Spleen (tissue), 11 donors: ENCODE results near the gene ACTA2. TPM values are rescaled to one million over a fixed set of nuclear protein-coding genes. Genes with fewer than 3 reads are reported as not detected.

Experiments
- DNase-seq: peaks from one replicate; pipeline ENCODE4 v3.0.0-alpha.2; 2020
- H3K27ac ChIP-seq, 8 donors: fragments of 200-600 bp; sonication (generic) in 7 of 8; 1 replicate in 4 of 8; 2 replicates in 4 of 8; pipeline versions ENCODE4 v1.5.0 to v1.8.0; 2016 to 2021; ENCODE audit warnings: inconsistent platforms in 4 of 8, mild to moderate bottlenecking in 4 of 8, moderate library complexity in 1 of 8
- H3K27me3 ChIP-seq, 7 donors: fragments of 200-600 bp; sonication (generic) in 6 of 7; replicated peaks in 1 of 7; 1 replicate in 4 of 7; 2 replicates in 3 of 7; pipeline versions ENCODE4 v1.5.0 to v1.8.0; 2016 to 2021; ENCODE audit warnings: inconsistent platforms in 3 of 7, mild to moderate bottlenecking in 1 of 7
- H3K36me3 ChIP-seq, 6 donors: fragments of 200-600 bp; sonication (generic) in 5 of 6; 1 replicate in 4 of 6; 2 replicates in 2 of 6; pipeline versions ENCODE4 v1.5.0 to v1.8.0; 2016 to 2021; ENCODE audit warnings: inconsistent platforms in 2 of 6
- H3K4me1 ChIP-seq, 6 donors: fragments of 200-600 bp; sonication (generic) in 5 of 6; 1 replicate in 3 of 6; 2 replicates in 3 of 6; pipeline versions ENCODE4 v1.5.0 to v1.8.0; 2016 to 2021; ENCODE audit warnings: inconsistent platforms in 3 of 6
- H3K4me3 ChIP-seq, 8 donors: fragments of 200-600 bp; sonication (generic) in 7 of 8; 1 replicate in 4 of 8; 2 replicates in 4 of 8; pipeline versions ENCODE4 v1.5.0 to v1.8.0; 2016 to 2021; ENCODE audit warnings: inconsistent platforms in 4 of 8, mild to moderate bottlenecking in 4 of 8, moderate library complexity in 2 of 8
- H3K9me3 ChIP-seq, 8 donors: fragments of 200-600 bp; sonication (generic) in 7 of 8; 1 replicate in 4 of 8; 2 replicates in 4 of 8; pipeline versions ENCODE4 v1.5.0 to v1.8.0; 2016 to 2021; ENCODE audit warnings: inconsistent platforms in 4 of 8
- CTCF ChIP-seq, 11 experiments: fragments of 200-600 bp in 7 of 11; fragments of 450-650 bp in 4 of 11; sonication (generic) in 4 of 11; IDR thresholded peaks in 8 of 11; conservative IDR thresholded peaks in 3 of 11; 1 replicate in 7 of 11; 2 replicates in 4 of 11; pipeline versions ENCODE4 v1.4.0 to v1.8.0; 2016 to 2021; ENCODE audit warnings: antibody characterized with exemption in 11 of 11, inconsistent platforms in 4 of 11, mild to moderate bottlenecking in 1 of 11
- POLR2A ChIP-seq, 3 donors: fragments of 450-650 bp; IDR thresholded peaks; one replicate each; pipeline ENCODE4 v1.5.1; 2017; ENCODE audit warnings: antibody characterized with exemption in 3 of 3, mild to moderate bottlenecking in 1 of 3
- POLR2AphosphoS5 ChIP-seq, 3 donors: sonication (generic); formaldehyde crosslinking; IDR thresholded peaks; one replicate each; pipeline ENCODE4 v1.5.1; 2017; ENCODE audit warnings: antibody characterized with exemption in 3 of 3
- WGBS, 5 donors: extraction: QIAGEN DNeasy Blood & Tissue Kit in 3 of 5; methylation state at CpG; one replicate each; pipeline versions ENCODE4 v1.1.5 to v1.1.7; 2013 to 2018; 5-methylcytosine and 5-hydroxymethylcytosine counted together
- intact Hi-C: fragments of 100-400 bp; cut with DNase I; formaldehyde crosslinking; loops from one replicate; pipeline ENCODE4 v1.15.0; 2023; ENCODE audit warnings: low total_unique reads
- polyA plus RNA-seq, 3 donors: library from polyadenylated mRNA; stranded (reverse); fragments of 200-250 nt; gene quantifications; one replicate each; pipeline ENCODE4 v1.2.1, GENCODE V29; 2013
- total RNA-seq, 7 donors: library from RNA; depleted of rRNA in 3 of 7; stranded (reverse); fragments of >200 nt in 3 of 7; fragmentation: NEBNext Ultra II Directional in 4 of 7; extraction: Animal tissue kit (Norgen Biotek cat#: 25700) in 4 of 7; gene quantifications; one replicate each; pipeline versions ENCODE4 v1.1.0 to v1.2.1, GENCODE V29; 2016 to 2021
- donor health status: healthy with polysubstance abuse.
- donor health status: DM: no; HTN: no; CAD: no; lungs with moderate emphysema.
- donor health status: DM: no; HTN: no; CAD: no.
- donor health status: Bipolar disorder and iron deficiency.
- donor health status: healthy.
- donor health status: DM: no; HTN: no; CAD: no.
- donor health status: DM: yes; HTN: yes; CAD: no.

ACTA2 gene
- total and polyA plus RNA-seq, 10 donors, result 104 to 1,421 (median 233) TPM

GRCh38 chr10:88923520-88923919 lies 29.1 kb downstream of the ACTA2 start:
- no peak for TF ChIP-seq CTCF (IDR thresholded peaks at IDR 0.05 in 8 of 11, conservative IDR thresholded peaks at IDR 0.05 in 3 of 11)
- no peak overlapping the region for H3K27ac ChIP-seq
- DNase-seq, result no peak
- peaks cover 0 to 27% (median 6%) of the 10 kb centered on the region in 6 donors for H3K4me1 ChIP-seq
- no peaks in the 10 kb centered on the region for H3K9me3 ChIP-seq
- no peaks in the 10 kb centered on the region for H3K27me3 ChIP-seq
- intact Hi-C loops, result no loop called here
- H3K4me3 ChIP-seq, result no peak overlapping the region
- H3K36me3 ChIP-seq, result peaks cover 0 to 75% (median 3%) of the 10 kb centered on the region in 6 donors

GRCh38 chr10:88922041-88922440 lies 30.5 kb downstream of the ACTA2 start:
- H3K9me3 ChIP-seq, result no peaks in the 10 kb centered on the region
- intact Hi-C loops, result no loop called here
- H3K27ac ChIP-seq, result no peak overlapping the region
- no peak for TF ChIP-seq CTCF (IDR thresholded peaks at IDR 0.05 in 8 of 11, conservative IDR thresholded peaks at IDR 0.05 in 3 of 11)
- no peak for TF ChIP-seq POLR2A (IDR thresholded peaks at IDR 0.05)
- no peak for TF ChIP-seq POLR2AphosphoS5 (IDR thresholded peaks at IDR 0.05)
- H3K4me1 ChIP-seq, result peaks cover 0 to 15% (median 3%) of the 10 kb centered on the region in 6 donors
- no peaks in the 10 kb centered on the region for H3K27me3 ChIP-seq
- 77 to 93% (median 85%) methylated on average over 2 of the region's 2 CpGs for WGBS, 5 donors
- no peak for DNase-seq
- H3K36me3 ChIP-seq, result peaks cover 0 to 84% (median 3%) of the 10 kb centered on the region in 6 donors
- no peak overlapping the region for H3K4me3 ChIP-seq

GRCh38 chr10:88920986-88921593 lies 31.5 kb downstream of the ACTA2 start:
- H3K36me3 ChIP-seq, result peaks cover 0 to 77% (median 4%) of the 10 kb centered on the region in 6 donors
- WGBS, 5 donors, result 81 to 94% (median 88%) methylated on average over 3 of the region's 3 CpGs
- no peak overlapping the region for H3K27ac ChIP-seq
- no peak overlapping the region for H3K4me3 ChIP-seq
- no peaks in the 10 kb centered on the region for H3K9me3 ChIP-seq
- no peaks in the 10 kb centered on the region for H3K27me3 ChIP-seq
- no peak for DNase-seq
- H3K4me1 ChIP-seq, result peaks cover 0 to 12% (median 0%) of the 10 kb centered on the region in 6 donors
- TF ChIP-seq POLR2AphosphoS5 (IDR thresholded peaks at IDR 0.05) (no peak), POLR2A (IDR thresholded peaks at IDR 0.05) (no peak), CTCF (IDR thresholded peaks at IDR 0.05 in 8 of 11, conservative IDR thresholded peaks at IDR 0.05 in 3 of 11) (no peak)
- intact Hi-C loops, result no loop called here

GRCh38 chr10:88920198-88920597 lies 32.4 kb downstream of the ACTA2 start:
- no peak overlapping the region for H3K4me3 ChIP-seq
- H3K27me3 ChIP-seq, result no peaks in the 10 kb centered on the region
- intact Hi-C loops, result no loop called here
- DNase-seq, result no peak
- WGBS, 5 donors, result 41 to 47% (median 46%) methylated on average over 2 of the region's 2 CpGs
- peaks cover 0 to 12% (median 0%) of the 10 kb centered on the region in 6 donors for H3K4me1 ChIP-seq
- H3K36me3 ChIP-seq, result peaks cover 0 to 84% (median 2%) of the 10 kb centered on the region in 6 donors
- TF ChIP-seq POLR2A (IDR thresholded peaks at IDR 0.05) (no peak), POLR2AphosphoS5 (IDR thresholded peaks at IDR 0.05) (no peak), CTCF (IDR thresholded peaks at IDR 0.05 in 8 of 11, conservative IDR thresholded peaks at IDR 0.05 in 3 of 11) (no peak)
- no peaks in the 10 kb centered on the region for H3K9me3 ChIP-seq
- no peak overlapping the region for H3K27ac ChIP-seq
